H9 (cell line): ENCODE measurements around the gene SLC44A2. TPM values are rescaled to one million over a fixed set of nuclear protein-coding genes. Genes with fewer than 3 reads are reported as not detected.

Experiments
- DNase-seq: peaks from one replicate; pipeline ENCODE4 v3.0.0-alpha.2; 2017
- H2AFZ ChIP-seq: one replicate; pipeline ENCODE4 v1.6.1; 2013; ENCODE audit warnings: mild to moderate bottlenecking, low read length, control low read depth, moderate library complexity
- H2AK5ac ChIP-seq: 2 replicates; pipeline ENCODE4 v1.6.1; 2013; ENCODE audit warnings: low read length, control low read depth, mixed read lengths; ENCODE audit not compliant: insufficient read length
- H2BK120ac ChIP-seq: one replicate; pipeline ENCODE4 v1.6.1; 2013; ENCODE audit warnings: low read depth, mild to moderate bottlenecking, low read length, control low read depth, inconsistent platforms; ENCODE audit not compliant: poor library complexity, severe bottlenecking
- H2BK12ac ChIP-seq: 2 replicates; pipeline ENCODE4 v1.6.1; 2013; ENCODE audit warnings: low read length, control low read depth, mixed read lengths, low read depth; ENCODE audit not compliant: insufficient read length
- H2BK15ac ChIP-seq: 2 replicates; pipeline ENCODE4 v1.6.1; 2013; ENCODE audit warnings: low read depth, low read length, control low read depth
- H2BK20ac ChIP-seq: one replicate; pipeline ENCODE4 v1.6.1; 2013; ENCODE audit warnings: low read depth, mild to moderate bottlenecking, low read length, control low read depth, inconsistent platforms; ENCODE audit not compliant: poor library complexity, severe bottlenecking
- H2BK5ac ChIP-seq: 2 replicates; pipeline ENCODE4 v1.6.1; 2013; ENCODE audit warnings: low read length, control low read depth, mixed read lengths; ENCODE audit not compliant: insufficient read length
- H3K14ac ChIP-seq: 2 replicates; pipeline ENCODE4 v1.6.1; 2013; ENCODE audit warnings: low read length, control low read depth; ENCODE audit not compliant: insufficient read depth
- H3K18ac ChIP-seq: 2 replicates; pipeline ENCODE4 v1.6.1; 2013; ENCODE audit warnings: low read depth, mild to moderate bottlenecking, mixed read lengths, low read length, control low read depth; ENCODE audit not compliant: insufficient read length
- H3K23ac ChIP-seq: 2 replicates; pipeline ENCODE4 v1.6.1; 2013; ENCODE audit warnings: low read length, control low read depth, mixed read lengths, low read depth; ENCODE audit not compliant: insufficient read length
- H3K23me2 ChIP-seq: 2 replicates; pipeline ENCODE4 v1.6.1; 2013; ENCODE audit warnings: low read depth, mild to moderate bottlenecking, mixed read lengths, low read length, control low read depth; ENCODE audit not compliant: insufficient read length, poor library complexity, severe bottlenecking
- H3K27ac ChIP-seq: 2 replicates; pipeline ENCODE4 v1.5.1; 2013; ENCODE audit warnings: low read length, control low read depth, mixed read lengths, low read depth; ENCODE audit not compliant: insufficient read length
- H3K27me3 ChIP-seq: 2 replicates; pipeline ENCODE4 v1.6.1; 2013; ENCODE audit warnings: low read length, control low read depth, inconsistent platforms; ENCODE audit not compliant: insufficient read depth
- H3K4ac ChIP-seq: 2 replicates; pipeline ENCODE4 v1.6.1; 2013; ENCODE audit warnings: low read depth, mild to moderate bottlenecking, control low read depth, inconsistent platforms, low read length, moderate library complexity
- H3K4me1 ChIP-seq: 2 replicates; pipeline ENCODE4 v1.6.1; 2013; ENCODE audit warnings: low read length, control low read depth, inconsistent platforms; ENCODE audit not compliant: insufficient read depth
- H3K4me2 ChIP-seq: 2 replicates; pipeline ENCODE4 v1.6.1; 2013; ENCODE audit warnings: low read length, control low read depth, mixed read lengths; ENCODE audit not compliant: insufficient read length, insufficient read depth
- H3K56ac ChIP-seq: 2 replicates; pipeline ENCODE4 v1.6.1; 2013; ENCODE audit warnings: low read depth, mild to moderate bottlenecking, mixed read lengths, low read length, control low read depth; ENCODE audit not compliant: insufficient read length
- H3K79me1 ChIP-seq: 2 replicates; pipeline ENCODE4 v1.6.1; 2013; ENCODE audit warnings: low read depth, mild to moderate bottlenecking, moderate library complexity, low read length, control low read depth, inconsistent platforms; ENCODE audit not compliant: insufficient read depth, poor library complexity, severe bottlenecking
- H3K79me2 ChIP-seq: 2 replicates; pipeline ENCODE4 v1.6.1; 2013; ENCODE audit warnings: low read length, control low read depth, inconsistent platforms; ENCODE audit not compliant: insufficient read depth
- H3K9ac ChIP-seq: 2 replicates; pipeline ENCODE4 v1.6.1; 2013; ENCODE audit warnings: low read length, control low read depth, mixed read lengths; ENCODE audit not compliant: insufficient read length; ENCODE audit errors: extremely low read depth
- H3K9me3 ChIP-seq: one replicate; pipeline ENCODE4 v1.6.1; 2013; ENCODE audit warnings: low read depth, low read length, inconsistent platforms; ENCODE audit not compliant: control insufficient read depth
- H3T11ph ChIP-seq: one replicate; pipeline ENCODE4 v1.6.1; 2013; ENCODE audit warnings: mild to moderate bottlenecking, low read length, control low read depth, inconsistent platforms
- H4K20me1 ChIP-seq: one replicate; pipeline ENCODE4 v1.6.1; 2013; ENCODE audit not compliant: control insufficient read depth, insufficient read length, insufficient read depth
- H4K5ac ChIP-seq: 2 replicates; pipeline ENCODE4 v1.6.1; 2013; ENCODE audit warnings: low read depth, mild to moderate bottlenecking, mixed read lengths, low read length, control low read depth; ENCODE audit not compliant: insufficient read length
- H4K8ac ChIP-seq: replicated peaks from 2 replicates; pipeline ENCODE4 v1.6.1; 2013; ENCODE audit warnings: low read length, control low read depth, mixed read lengths, low read depth; ENCODE audit not compliant: insufficient read length
- H4K91ac ChIP-seq: 2 replicates; pipeline ENCODE4 v1.6.1; 2013; ENCODE audit warnings: low read depth, mild to moderate bottlenecking, moderate library complexity, mixed read lengths, low read length, control low read depth; ENCODE audit not compliant: insufficient read length
- H3K27ac Mint-ChIP-seq, 3 experiments: 2 replicates in 2 of 3; 3 replicates in 1 of 3; pipeline ENCODE4 v1.8.0; 2020 to 2021; ENCODE audit warnings: mixed read lengths in 3 of 3, mild to moderate bottlenecking in 1 of 3, moderate library complexity in 1 of 3
- H3K27me3 Mint-ChIP-seq: 2 replicates; pipeline ENCODE4 v1.8.0; 2021; ENCODE audit warnings: low read depth, mild to moderate bottlenecking, moderate library complexity, mixed read lengths
- H3K36me3 Mint-ChIP-seq, 3 experiments: 2 replicates in 2 of 3; 3 replicates in 1 of 3; pipeline ENCODE4 v1.8.0; 2020 to 2021; ENCODE audit warnings: low read depth in 3 of 3, mixed read lengths in 3 of 3; ENCODE audit not compliant: insufficient read depth in 1 of 3
- H3K4me1 Mint-ChIP-seq, 2 experiments: 2 replicates each; pipeline ENCODE4 v1.8.0; 2020; ENCODE audit warnings: mixed read lengths in 2 of 2
- H3K4me3 Mint-ChIP-seq, 2 experiments: 2 replicates in 1 of 2; 3 replicates in 1 of 2; pipeline ENCODE4 v1.8.0; 2020 to 2021; ENCODE audit warnings: mild to moderate bottlenecking in 2 of 2, mixed read lengths in 2 of 2, moderate library complexity in 1 of 2
- H3K9me3 Mint-ChIP-seq, 2 experiments: 2 replicates in 1 of 2; 3 replicates in 1 of 2; pipeline ENCODE4 v1.8.0; 2020; ENCODE audit warnings: mild to moderate bottlenecking in 2 of 2, mixed read lengths in 2 of 2, moderate library complexity in 1 of 2
- CTCF ChIP-seq: fragments of 200-600 bp; sonication (generic); conservative IDR thresholded peaks from 3 replicates; pipeline ENCODE4 v1.8.0; 2021; ENCODE audit warnings: antibody characterized with exemption, mild to moderate bottlenecking
- whole genome bisulfite sequencing: extraction: QIAGEN DNeasy Blood & Tissue Kit; methylation state at CpG from one replicate; pipeline ENCODE4 v1.1.7; 2013; ENCODE audit warnings: missing lambda C conversion rate, low lambda C conversion rate, mixed read lengths; ENCODE audit not compliant: insufficient read length; ENCODE audit errors: extremely low coverage; 5-methylcytosine and 5-hydroxymethylcytosine counted together
- total RNA-seq: library from RNA; stranded (reverse); gene quantifications from 2 replicates; pipeline ENCODE4 v1.2.1, GENCODE V29; 2021

SLC44A2 gene
- total RNA-seq, 1 experiment from 2014 or later, result 121 TPM

DNA sequence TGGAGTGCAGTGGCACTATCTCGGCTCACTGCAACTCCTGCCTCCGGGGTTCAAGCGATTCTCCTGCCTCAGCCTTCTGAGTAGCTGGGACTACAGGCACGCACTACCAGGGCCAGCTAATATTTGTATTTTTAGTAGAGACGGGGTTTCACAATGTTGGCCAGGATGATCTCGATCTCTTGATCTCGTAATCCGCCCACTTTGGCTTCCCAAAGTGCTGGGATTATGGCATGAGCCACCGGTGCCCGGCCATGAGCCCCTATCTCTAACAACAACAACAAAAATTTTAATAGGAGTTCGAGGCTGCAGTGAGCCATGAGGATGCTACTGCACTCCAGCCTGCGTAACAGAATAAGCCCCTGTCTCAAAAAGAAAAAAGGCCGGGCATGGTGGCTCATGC lies 43.3 kb upstream of the SLC44A2 start:
- no peak overlapping the region for H3K18ac ChIP-seq
- H3K27me3 Mint-ChIP-seq, result no peaks in the 10 kb centered on the region
- H3K27ac Mint-ChIP-seq, result no peak overlapping the region
- H2BK12ac ChIP-seq, result no peak overlapping the region
- no peak for TF ChIP-seq CTCF
- peaks cover 12 to 19% of the 10 kb centered on the region in 2 experiments for H3K4me1 Mint-ChIP-seq
- no CpG with 5 or more reads among the region's 13 CpGs for WGBS
- H3K4me3 Mint-ChIP-seq, result no peak overlapping the region
- H3K36me3 Mint-ChIP-seq, result peaks cover 13 to 61% (median 60%) of the 10 kb centered on the region in 3 experiments; a peak in 6 of 7 replicates
- H3K4ac ChIP-seq, result no peak overlapping the region
- H4K91ac ChIP-seq, result no peak overlapping the region
- H3K14ac ChIP-seq, result no peak overlapping the region
- no peak overlapping the region for H2AFZ ChIP-seq
- H3K4me2 ChIP-seq, result no peak overlapping the region
- H3K9me3 ChIP-seq, result no peaks in the 10 kb centered on the region
- H3K9me3 Mint-ChIP-seq, result no peaks in the 10 kb centered on the region
- no peak overlapping the region for H4K8ac ChIP-seq
- DNase-seq, result no peak
- no peak overlapping the region for H2BK120ac ChIP-seq
- peaks cover 2% of the 10 kb centered on the region for H3K79me1 ChIP-seq
- no peak overlapping the region for H3K56ac ChIP-seq
- no peaks in the 10 kb centered on the region for H3K79me2 ChIP-seq
- H3K23ac ChIP-seq, result no peak overlapping the region
- no peak overlapping the region for H2BK5ac ChIP-seq
- H3K27me3 ChIP-seq, result no peaks in the 10 kb centered on the region
- no peak overlapping the region for H4K5ac ChIP-seq
- H2AK5ac ChIP-seq, result no peak overlapping the region
- no peak overlapping the region for H2BK15ac ChIP-seq
- no peaks in the 10 kb centered on the region for H3K23me2 ChIP-seq
- H3K9ac ChIP-seq, result no peak overlapping the region
- no peak overlapping the region for H3K27ac ChIP-seq
- no peaks in the 10 kb centered on the region for H4K20me1 ChIP-seq
- H2BK20ac ChIP-seq, result no peak overlapping the region
- H3K4me1 ChIP-seq, result no peaks in the 10 kb centered on the region
- H3T11ph ChIP-seq, result no peak overlapping the region
